Liver (tissue), 9 donors: ENCODE measurements around the gene TP53I3. TPM values are rescaled to one million over a fixed set of nuclear protein-coding genes. Genes with fewer than 3 reads are reported as not detected.

Experiments
- DNase-seq: peaks from one replicate; pipeline ENCODE4 v3.0.0-alpha.2; 2017; ENCODE audit warnings: low spot score
- H3K27ac ChIP-seq, 2 donors: one replicate each; pipeline ENCODE4 v1.7.0; 2013; ENCODE audit warnings: inconsistent platforms in 2 of 2, low read length in 2 of 2, control low read depth in 1 of 2, low read depth in 1 of 2, mild to moderate bottlenecking in 1 of 2
- H3K27me3 ChIP-seq, 4 donors: one replicate each; pipeline versions ENCODE4 v1.6.1 to v1.7.0; 2013; ENCODE audit warnings: low read length in 3 of 4, inconsistent platforms in 1 of 4, mild to moderate bottlenecking in 1 of 4, moderate library complexity in 1 of 4; ENCODE audit not compliant: control insufficient read depth in 4 of 4, insufficient read depth in 4 of 4
- H3K36me3 ChIP-seq, 4 donors: one replicate each; pipeline versions ENCODE4 v1.6.1 to v1.7.0; 2013; ENCODE audit warnings: low read length in 3 of 4, mild to moderate bottlenecking in 3 of 4, low read depth in 1 of 4, moderate library complexity in 1 of 4; ENCODE audit not compliant: control insufficient read depth in 4 of 4, insufficient read depth in 3 of 4
- H3K4me1 ChIP-seq, 4 donors: one replicate each; pipeline versions ENCODE4 v1.6.1 to v1.7.0; 2013; ENCODE audit warnings: low read length in 3 of 4, mild to moderate bottlenecking in 3 of 4, moderate library complexity in 1 of 4; ENCODE audit not compliant: control insufficient read depth in 4 of 4, insufficient read depth in 4 of 4
- H3K4me3 ChIP-seq, 3 donors: one replicate each; pipeline versions ENCODE4 v1.6.1 to v1.7.0; 2013; ENCODE audit warnings: low read length in 3 of 3, control low read depth in 1 of 3, low read depth in 1 of 3, mild to moderate bottlenecking in 1 of 3
- H3K9ac ChIP-seq, 2 donors: one replicate each; pipeline ENCODE4 v1.7.0; 2013; ENCODE audit warnings: low read length in 2 of 2, mild to moderate bottlenecking in 2 of 2, moderate library complexity in 2 of 2, control low read depth in 1 of 2, low read depth in 1 of 2
- H3K9me3 ChIP-seq, 4 donors: one replicate each; pipeline versions ENCODE4 v1.6.1 to v1.7.0; 2013; ENCODE audit warnings: low read length in 3 of 4; ENCODE audit not compliant: control insufficient read depth in 4 of 4
- CTCF ChIP-seq: fragments of 150-350 bp; IDR thresholded peaks from 2 replicates; pipeline ENCODE4 v1.5.1; 2017; ENCODE audit warnings: improper control_type of control experiment, low read depth, low read length; ENCODE audit not compliant: missing input control
- EGR1 ChIP-seq, 2 donors: IDR thresholded peaks; 2 replicates each; pipeline ENCODE4 v1.6.1; 2016 to 2018; ENCODE audit warnings: antibody characterized with exemption in 2 of 2, low read depth in 2 of 2
- FOXA1 ChIP-seq: IDR thresholded peaks from 2 replicates; pipeline ENCODE4 v1.6.1; 2016; ENCODE audit warnings: antibody characterized with exemption
- GABPA ChIP-seq, 2 donors: IDR thresholded peaks in 1 of 2; conservative IDR thresholded peaks in 1 of 2; 2 replicates each; pipeline ENCODE4 v1.6.1; 2016; ENCODE audit warnings: antibody characterized with exemption in 2 of 2, mild to moderate bottlenecking in 1 of 2, moderate library complexity in 1 of 2
- HNF4A ChIP-seq, 2 donors: conservative IDR thresholded peaks; 2 replicates each; pipeline ENCODE4 v1.6.1; 2016; ENCODE audit warnings: antibody characterized with exemption in 2 of 2, mild to moderate bottlenecking in 2 of 2
- HNF4G ChIP-seq: IDR thresholded peaks from 2 replicates; pipeline ENCODE4 v1.6.1; 2016; ENCODE audit warnings: antibody characterized with exemption
- NR2F2 ChIP-seq: IDR thresholded peaks from 2 replicates; pipeline ENCODE4 v1.6.1; 2016; ENCODE audit warnings: antibody characterized with exemption
- RAD21 ChIP-seq, 2 donors: IDR thresholded peaks; 2 replicates each; pipeline ENCODE4 v1.6.1; 2016; ENCODE audit warnings: antibody characterized with exemption in 2 of 2, mild to moderate bottlenecking in 2 of 2
- RXRA ChIP-seq, 2 donors: IDR thresholded peaks; 2 replicates each; pipeline ENCODE4 v1.6.1; 2017 to 2018; ENCODE audit warnings: antibody characterized with exemption in 2 of 2, mild to moderate bottlenecking in 1 of 2
- SP1 ChIP-seq: IDR thresholded peaks from 2 replicates; pipeline ENCODE4 v1.6.1; 2018; ENCODE audit warnings: antibody characterized with exemption, mild to moderate bottlenecking
- TAF1 ChIP-seq: conservative IDR thresholded peaks from 2 replicates; pipeline ENCODE4 v1.6.1; 2016; ENCODE audit warnings: antibody characterized with exemption, mild to moderate bottlenecking
- YY1 ChIP-seq: IDR thresholded peaks from 2 replicates; pipeline ENCODE4 v1.6.1; 2016; ENCODE audit warnings: antibody characterized with exemption, mild to moderate bottlenecking
- WGBS: extraction: QIAGEN DNeasy Blood & Tissue Kit; methylation state at CpG from one replicate; pipeline ENCODE4 v1.1.7; 2013; 5-methylcytosine and 5-hydroxymethylcytosine counted together
- polyA plus RNA-seq, 2 donors: library from polyadenylated mRNA; stranded (reverse) in 1 of 2; unstranded in 1 of 2; fragments of 200-250 nt in 1 of 2; fragments of >200 nt in 1 of 2; fragmentation: Nextera tagmentation in 1 of 2; extraction: Ambion mirVana in 1 of 2; gene quantifications; one replicate each; pipeline versions ENCODE4 v1.2.1 to v1.2.3, GENCODE V29; 2013 to 2015
- total RNA-seq, 2 donors: library from RNA; depleted of rRNA; stranded (reverse); fragments of >200 nt; gene quantifications; one replicate each; pipeline ENCODE4 v1.2.3, GENCODE V29; 2014
- TF ChIP-seq, protein P1 (sequence below): IDR thresholded peaks from 2 replicates; pipeline ENCODE4 v1.6.1; 2016; ENCODE audit warnings: antibody characterized with exemption
- TF ChIP-seq, protein P2 (sequence below): IDR thresholded peaks from 2 replicates; pipeline ENCODE4 v1.6.1; 2016; ENCODE audit warnings: antibody characterized with exemption
- TF ChIP-seq, protein P3 (sequence below): IDR thresholded peaks from 2 replicates; pipeline ENCODE4 v1.6.1; 2016; ENCODE audit warnings: antibody characterized with exemption, mild to moderate bottlenecking
- donor health status: healthy.
- donor health status: healthy.
- donor health status: healthy.
- donor health status: healthy.
- donor health status: healthy.

TP53I3 gene
- total and polyA plus RNA-seq, 4 donors = 6.6 to 19.5 (median 10.7) TPM

DNA sequence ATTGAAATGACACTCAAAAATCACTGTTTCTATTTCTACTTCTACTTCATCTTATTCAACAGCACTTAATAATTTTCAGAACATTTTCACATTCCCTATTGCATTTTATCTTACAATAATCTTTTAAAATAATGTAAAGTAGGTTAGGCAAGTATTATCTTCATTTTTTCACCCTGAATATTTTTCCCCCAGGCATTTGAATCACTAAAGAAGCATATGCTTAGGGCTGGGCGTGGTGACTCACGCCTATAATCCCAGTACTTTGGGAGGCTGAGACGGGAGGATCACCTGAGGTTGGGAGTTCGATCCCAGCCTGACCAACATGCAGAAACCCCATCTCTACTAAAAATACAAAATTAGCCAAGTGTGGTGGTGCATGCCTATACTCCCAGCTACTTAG lies 44.1 kb downstream of the TP53I3 start:
- Histone ChIP-seq H3K27me3 (no peaks in the 10 kb centered on the region), H3K4me3 (no peak overlapping the region), H3K9me3 (no peaks in the 10 kb centered on the region), H3K4me1 (no peaks in the 10 kb centered on the region), H3K9ac (no peak overlapping the region), H3K27ac (no peak overlapping the region), H3K36me3 (peaks cover 7 to 22% (median 12%) of the 10 kb centered on the region in 4 donors)
- DNase-seq = no peak
- TF ChIP-seq RAD21 (IDR thresholded peaks at IDR 0.05) = no peak
- TF ChIP-seq EGR1 (IDR thresholded peaks at IDR 0.05; ENCODE audit: low read depth in 2 of 2) = no peak
- TF ChIP-seq, protein P1, sequence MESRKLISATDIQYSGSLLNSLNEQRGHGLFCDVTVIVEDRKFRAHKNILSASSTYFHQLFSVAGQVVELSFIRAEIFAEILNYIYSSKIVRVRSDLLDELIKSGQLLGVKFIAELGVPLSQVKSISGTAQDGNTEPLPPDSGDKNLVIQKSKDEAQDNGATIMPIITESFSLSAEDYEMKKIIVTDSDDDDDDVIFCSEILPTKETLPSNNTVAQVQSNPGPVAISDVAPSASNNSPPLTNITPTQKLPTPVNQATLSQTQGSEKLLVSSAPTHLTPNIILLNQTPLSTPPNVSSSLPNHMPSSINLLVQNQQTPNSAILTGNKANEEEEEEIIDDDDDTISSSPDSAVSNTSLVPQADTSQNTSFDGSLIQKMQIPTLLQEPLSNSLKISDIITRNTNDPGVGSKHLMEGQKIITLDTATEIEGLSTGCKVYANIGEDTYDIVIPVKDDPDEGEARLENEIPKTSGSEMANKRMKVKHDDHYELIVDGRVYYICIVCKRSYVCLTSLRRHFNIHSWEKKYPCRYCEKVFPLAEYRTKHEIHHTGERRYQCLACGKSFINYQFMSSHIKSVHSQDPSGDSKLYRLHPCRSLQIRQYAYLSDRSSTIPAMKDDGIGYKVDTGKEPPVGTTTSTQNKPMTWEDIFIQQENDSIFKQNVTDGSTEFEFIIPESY = no peak
- no peak for TF ChIP-seq CTCF
- no peak for TF ChIP-seq GABPA (IDR thresholded peaks at IDR 0.05 in 1 of 2, conservative IDR thresholded peaks at IDR 0.05 in 1 of 2)
- no peak for TF ChIP-seq HNF4G
- no peak for TF ChIP-seq TAF1
- no peak for TF ChIP-seq RXRA (IDR thresholded peaks at IDR 0.05)
- TF ChIP-seq NR2F2 = no peak
- no peak for TF ChIP-seq SP1
- TF ChIP-seq HNF4A (conservative IDR thresholded peaks at IDR 0.05) = no peak
- 97% methylated on average over 4 of the region's 4 CpGs for WGBS

DNA sequence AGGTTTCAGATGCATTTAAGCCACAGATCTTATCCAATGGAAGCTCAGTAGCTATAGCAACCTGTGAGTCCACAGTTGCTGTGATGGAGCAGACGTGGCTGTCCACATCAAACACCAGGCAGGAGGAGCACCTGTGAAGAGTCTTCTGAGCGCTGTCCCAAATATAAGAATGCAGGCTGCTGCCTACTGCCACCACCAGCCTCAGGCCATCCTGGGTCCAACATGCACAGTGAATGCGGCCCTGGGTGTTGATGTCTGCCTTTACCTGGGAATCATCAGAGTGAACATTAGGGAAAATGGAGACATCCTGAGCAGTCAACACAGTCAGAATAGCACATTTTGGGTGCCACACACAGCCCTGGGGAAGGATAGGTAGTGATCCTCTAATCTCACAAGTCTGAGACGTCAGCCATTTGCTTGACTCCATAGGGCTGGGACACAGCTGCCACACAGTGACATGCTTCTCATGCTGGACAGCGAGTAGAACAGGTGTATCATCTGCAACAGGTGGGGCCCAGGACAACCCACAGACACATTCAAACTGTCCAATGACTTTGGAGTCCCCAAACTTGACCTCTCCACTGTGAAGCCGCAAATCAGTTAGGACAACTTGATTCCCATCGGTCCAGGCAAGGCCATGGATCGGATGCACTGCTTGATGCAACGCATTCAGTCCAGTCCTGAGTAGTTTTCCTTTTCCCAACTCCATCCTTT lies 45.7 kb downstream of the TP53I3 start:
- H3K9me3 ChIP-seq = no peaks in the 10 kb centered on the region
- H3K9ac ChIP-seq = no peak overlapping the region
- no peak for TF ChIP-seq RAD21 (IDR thresholded peaks at IDR 0.05)
- TF ChIP-seq NR2F2 = no peak
- no peak for TF ChIP-seq CTCF
- TF ChIP-seq GABPA (IDR thresholded peaks at IDR 0.05 in 1 of 2, conservative IDR thresholded peaks at IDR 0.05 in 1 of 2) = no peak
- TF ChIP-seq HNF4A (conservative IDR thresholded peaks at IDR 0.05) = no peak
- TF ChIP-seq, protein P2, sequence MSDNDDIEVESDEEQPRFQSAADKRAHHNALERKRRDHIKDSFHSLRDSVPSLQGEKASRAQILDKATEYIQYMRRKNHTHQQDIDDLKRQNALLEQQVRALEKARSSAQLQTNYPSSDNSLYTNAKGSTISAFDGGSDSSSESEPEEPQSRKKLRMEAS = no peak
- TF ChIP-seq EGR1 (IDR thresholded peaks at IDR 0.05; ENCODE audit: low read depth in 2 of 2) = no peak
- no peak for TF ChIP-seq TAF1
- TF ChIP-seq, protein P3, sequence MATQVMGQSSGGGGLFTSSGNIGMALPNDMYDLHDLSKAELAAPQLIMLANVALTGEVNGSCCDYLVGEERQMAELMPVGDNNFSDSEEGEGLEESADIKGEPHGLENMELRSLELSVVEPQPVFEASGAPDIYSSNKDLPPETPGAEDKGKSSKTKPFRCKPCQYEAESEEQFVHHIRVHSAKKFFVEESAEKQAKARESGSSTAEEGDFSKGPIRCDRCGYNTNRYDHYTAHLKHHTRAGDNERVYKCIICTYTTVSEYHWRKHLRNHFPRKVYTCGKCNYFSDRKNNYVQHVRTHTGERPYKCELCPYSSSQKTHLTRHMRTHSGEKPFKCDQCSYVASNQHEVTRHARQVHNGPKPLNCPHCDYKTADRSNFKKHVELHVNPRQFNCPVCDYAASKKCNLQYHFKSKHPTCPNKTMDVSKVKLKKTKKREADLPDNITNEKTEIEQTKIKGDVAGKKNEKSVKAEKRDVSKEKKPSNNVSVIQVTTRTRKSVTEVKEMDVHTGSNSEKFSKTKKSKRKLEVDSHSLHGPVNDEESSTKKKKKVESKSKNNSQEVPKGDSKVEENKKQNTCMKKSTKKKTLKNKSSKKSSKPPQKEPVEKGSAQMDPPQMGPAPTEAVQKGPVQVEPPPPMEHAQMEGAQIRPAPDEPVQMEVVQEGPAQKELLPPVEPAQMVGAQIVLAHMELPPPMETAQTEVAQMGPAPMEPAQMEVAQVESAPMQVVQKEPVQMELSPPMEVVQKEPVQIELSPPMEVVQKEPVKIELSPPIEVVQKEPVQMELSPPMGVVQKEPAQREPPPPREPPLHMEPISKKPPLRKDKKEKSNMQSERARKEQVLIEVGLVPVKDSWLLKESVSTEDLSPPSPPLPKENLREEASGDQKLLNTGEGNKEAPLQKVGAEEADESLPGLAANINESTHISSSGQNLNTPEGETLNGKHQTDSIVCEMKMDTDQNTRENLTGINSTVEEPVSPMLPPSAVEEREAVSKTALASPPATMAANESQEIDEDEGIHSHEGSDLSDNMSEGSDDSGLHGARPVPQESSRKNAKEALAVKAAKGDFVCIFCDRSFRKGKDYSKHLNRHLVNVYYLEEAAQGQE = no peak
- TF ChIP-seq YY1 = no peak
- TF ChIP-seq FOXA1 = no peak
- no peak overlapping the region for H3K4me3 ChIP-seq
- 87% methylated on average over 9 of the region's 9 CpGs for WGBS
- H3K4me1 ChIP-seq = no peaks in the 10 kb centered on the region
- H3K27ac ChIP-seq = no peak overlapping the region
- H3K27me3 ChIP-seq = no peaks in the 10 kb centered on the region
- H3K36me3 ChIP-seq = peaks cover 7 to 22% (median 12%) of the 10 kb centered on the region in 4 donors
- DNase-seq = no peak
